HG03097 (cell line): ENCODE data around the gene FAM3D.

Source experiments
- ATAC-seq: cut with Tn5 transposase; IDR thresholded peaks from one replicate; pipeline ENCODE4 v1.9.1; 2021; ENCODE audit not compliant: unreplicated experiment, low FRiP score

Gene FAM3D

GRCh38 chr3:58629629-58630028 lies 36.9 kb downstream of the FAM3D start:
- ATAC-seq: no peak

- ATAC-seq: no peak
Observed at GRCh38 chr3:58628823-58629562, 37.6 kb downstream of the FAM3D start.

- ATAC-seq: no peak
Observed at GRCh38 chr3:58627941-58628340, 38.6 kb downstream of the FAM3D start.

GRCh38 chr3:58627570-58627885 lies 39.0 kb downstream of the FAM3D start:
- no peak for ATAC-seq

- ATAC-seq: no peak
Observed at GRCh38 chr3:58626841-58627569, 39.6 kb downstream of the FAM3D start.

GRCh38 chr3:58625196-58625824 lies 41.3 kb downstream of the FAM3D start:
- no peak for ATAC-seq

- ATAC-seq: no peak
Observed at GRCh38 chr3:58624550-58624949, 42.0 kb downstream of the FAM3D start.

GRCh38 chr3:58623961-58624360 lies 42.6 kb downstream of the FAM3D start:
- no peak for ATAC-seq

GRCh38 chr3:58623478-58623877 lies 43.1 kb downstream of the FAM3D start:
- no peak for ATAC-seq

GRCh38 chr3:58622892-58623291 lies 43.7 kb downstream of the FAM3D start:
- ATAC-seq: no peak

- ATAC-seq: no peak
Observed at GRCh38 chr3:58622436-58622835, 44.1 kb downstream of the FAM3D start.

GRCh38 chr3:58621086-58621830 lies 45.3 kb downstream of the FAM3D start:
- ATAC-seq: no peak

GRCh38 chr3:58620421-58620820 lies 46.2 kb downstream of the FAM3D start:
- no peak for ATAC-seq

- no peak for ATAC-seq
Observed at GRCh38 chr3:58617338-58617761, 49.2 kb downstream of the FAM3D start.

GRCh38 chr3:58613236-58614132 lies 53.1 kb downstream of the FAM3D start:
- ATAC-seq: no peak

GRCh38 chr3:58612830-58613229 lies 53.7 kb downstream of the FAM3D start:
- ATAC-seq: no peak

GRCh38 chr3:58609990-58610389 lies 56.6 kb downstream of the FAM3D start:
- ATAC-seq: no peak

- no peak for ATAC-seq
Observed at GRCh38 chr3:58608648-58609047, 57.9 kb downstream of the FAM3D start.

- no peak for ATAC-seq
Observed at GRCh38 chr3:58607816-58608215, 58.8 kb downstream of the FAM3D start.

GRCh38 chr3:58606693-58607092 lies 59.9 kb downstream of the FAM3D start:
- no peak for ATAC-seq
